Naive thymus-derived CD4-positive, alpha-beta T cell (primary cell): ENCODE measurements around the gene HABP4. TPM values are rescaled to one million over a fixed set of nuclear protein-coding genes. Genes with fewer than 3 reads are reported as not detected.
"Not testable (repeated sequence)": the region's sequence is repeated elsewhere in the genome, so short reads cannot be mapped to it uniquely, and the experiment has no call there.

Experiments used
- ATAC-seq: fragments of 150-1000 bp; cut with Tn5 transposase; 2 replicates; pipeline ENCODE4 v1.10.0; 2021; ENCODE audit warnings: mild to moderate bottlenecking, moderate library complexity
- CTCF ChIA-PET: fragments of 350-600 bp; sonication (Branson Sonifier 250); formaldehyde crosslinking; loops from one replicate; lab custom pipeline; 2021; ENCODE audit warnings: antibody characterized with exemption; lab: Charles Lee
- POLR2A ChIA-PET: fragments of 350-600 bp; sonication (Branson Sonifier 250); formaldehyde crosslinking; loops from one replicate; lab custom pipeline; 2021; ENCODE audit warnings: antibody characterized with exemption, inconsistent platforms; lab: Charles Lee
- DNase-seq, 9 donors: peaks; one replicate each; pipeline versions ENCODE4 v3.0.0 to v3.0.0-alpha.2; 2020 to 2022; ENCODE audit warnings: mixed read lengths in 1 of 9
- H3K27ac ChIP-seq: one replicate; pipeline ENCODE4 v1.7.0; 2013; ENCODE audit warnings: mild to moderate bottlenecking, low read depth, low read length, moderate library complexity
- H3K27me3 ChIP-seq, 2 donors: one replicate each; pipeline ENCODE4 v1.7.0; 2013; ENCODE audit warnings: low read length in 2 of 2, mild to moderate bottlenecking in 2 of 2, moderate library complexity in 2 of 2; ENCODE audit not compliant: control insufficient read depth in 2 of 2, insufficient read depth in 2 of 2
- H3K36me3 ChIP-seq, 3 experiments: 1 replicate in 2 of 3; 2 replicates in 1 of 3; pipeline ENCODE4 v1.7.0; 2013; ENCODE audit warnings: low read length in 3 of 3, mild to moderate bottlenecking in 3 of 3, moderate library complexity in 1 of 3; ENCODE audit not compliant: insufficient read depth in 3 of 3, control insufficient read depth in 2 of 3
- H3K4me1 ChIP-seq, 2 donors: one replicate each; pipeline ENCODE4 v1.7.0; 2013; ENCODE audit warnings: low read length in 2 of 2, mild to moderate bottlenecking in 2 of 2, moderate library complexity in 1 of 2; ENCODE audit not compliant: control insufficient read depth in 2 of 2, insufficient read depth in 2 of 2
- H3K4me3 ChIP-seq: 2 replicates; pipeline ENCODE4 v1.7.0; 2013; ENCODE audit warnings: mild to moderate bottlenecking, low read length
- H3K9me3 ChIP-seq, 3 experiments: 1 replicate in 2 of 3; 2 replicates in 1 of 3; pipeline ENCODE4 v1.7.0; 2013; ENCODE audit warnings: low read length in 3 of 3; ENCODE audit not compliant: control insufficient read depth in 2 of 3
- H3K27ac Mint-ChIP-seq, 9 donors: one replicate each; pipeline ENCODE4 v1.8.0; 2020 to 2022; ENCODE audit warnings: mixed read lengths in 9 of 9, mild to moderate bottlenecking in 8 of 9, moderate library complexity in 5 of 9, inconsistent platforms in 2 of 9
- H3K27me3 Mint-ChIP-seq, 5 donors: one replicate each; pipeline ENCODE4 v1.8.0; 2021 to 2022; ENCODE audit warnings: mixed read lengths in 5 of 5, mild to moderate bottlenecking in 1 of 5
- H3K36me3 Mint-ChIP-seq, 5 donors: one replicate each; pipeline ENCODE4 v1.8.0; 2020 to 2022; ENCODE audit warnings: mixed read lengths in 5 of 5, mild to moderate bottlenecking in 3 of 5, inconsistent platforms in 1 of 5
- H3K4me1 Mint-ChIP-seq, 7 donors: one replicate each; pipeline ENCODE4 v1.8.0; 2020 to 2022; ENCODE audit warnings: mixed read lengths in 7 of 7, mild to moderate bottlenecking in 3 of 7, inconsistent platforms in 1 of 7
- H3K4me3 Mint-ChIP-seq, 10 donors: one replicate each; pipeline ENCODE4 v1.8.0; 2020 to 2022; ENCODE audit warnings: mild to moderate bottlenecking in 10 of 10, mixed read lengths in 10 of 10, moderate library complexity in 6 of 10, inconsistent platforms in 2 of 10
- H3K9me3 Mint-ChIP-seq, 11 donors: one replicate each; pipeline ENCODE4 v1.8.0; 2020 to 2022; ENCODE audit warnings: mixed read lengths in 11 of 11, mild to moderate bottlenecking in 4 of 11, inconsistent platforms in 1 of 11, moderate library complexity in 1 of 11
- intact Hi-C, 2 donors: fragments of 100-400 bp; cut with micrococcal nuclease; formaldehyde crosslinking; loops; one replicate each; pipeline ENCODE4 v1.15.1; 2023
- polyA plus RNA-seq, 2 donors: library from polyadenylated mRNA; unstranded; fragments of 300-500 nt; fragmentation: Illumina TruSeq; gene quantifications; one replicate each; pipeline ENCODE4 v1.2.3, GENCODE V29; 2021
- total RNA-seq, 6 experiments: library from RNA in 5 of 6; stranded (reverse) in 5 of 6; gene quantifications; 1 replicate in 5 of 6; 2 replicates in 1 of 6; pipeline ENCODE4 v1.2.3 and lab custom pipeline; 2021 to 2026

Gene HABP4
- total and polyA plus RNA-seq, 7 experiments from 2014 or later = 6.6 to 40.3 (median 23.9) TPM

GRCh38 chr9:96500696-96501632 lies 51.0 kb downstream of the HABP4 start:
- ChIA-PET POLR2A (no interaction called here), CTCF (no interaction called here)

DNA sequence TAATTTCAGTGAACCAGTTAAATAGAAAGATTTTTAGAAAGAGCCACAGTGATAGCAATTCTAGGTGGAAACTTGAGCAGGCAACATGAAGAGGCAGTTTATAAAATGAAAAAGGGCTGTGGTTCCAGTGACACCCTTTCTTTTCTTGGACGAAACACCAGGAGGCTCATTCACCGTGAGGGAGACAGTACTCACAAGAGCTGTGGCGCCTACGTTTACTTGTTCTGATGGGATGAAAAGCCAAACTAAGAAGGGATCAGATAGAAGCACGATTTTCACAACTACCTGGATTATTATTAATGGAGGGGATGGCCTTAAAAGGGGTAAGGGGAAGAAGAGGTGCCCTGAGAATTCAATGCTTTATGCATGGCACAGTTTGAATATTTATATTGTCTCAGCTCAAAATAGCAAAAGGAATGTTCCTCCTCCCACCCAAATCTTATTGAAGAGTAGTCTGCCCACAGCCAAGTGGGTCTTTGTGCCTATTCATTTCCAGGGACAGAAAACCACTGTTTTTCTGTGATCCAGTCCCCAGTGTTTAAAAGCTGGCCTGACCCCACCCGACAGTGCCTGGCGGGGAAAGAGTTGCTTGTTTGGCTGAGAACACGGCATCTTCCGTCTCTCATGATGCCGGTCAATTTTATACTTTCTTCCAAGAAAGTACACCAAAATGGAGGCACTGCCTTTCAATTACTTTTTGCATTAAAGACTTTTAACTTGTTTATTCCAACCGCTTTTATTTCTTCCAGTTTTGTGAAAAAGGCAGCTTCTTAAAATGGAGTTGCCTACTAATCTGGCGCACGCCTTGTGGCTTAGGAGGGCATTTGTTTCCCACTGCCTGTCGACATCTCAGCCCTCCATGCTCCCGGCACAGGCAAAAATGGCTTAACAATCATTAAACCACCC lies 51.9 kb downstream of the HABP4 start:
- ChIA-PET POLR2A (interaction anchor here (0.6 kb wide), 1 partner anchor 10 kb away, joined by 4 read pairs; no protein-coding TSS in a partner anchor), CTCF (interaction anchor here (0.6 kb wide), 1 partner anchor 127 kb away, joined by 5 read pairs; no protein-coding TSS in a partner anchor)
- Mint-ChIP-seq H3K27me3 (peaks cover 0 to 3% (median 0%) of the 10 kb centered on the region in 5 donors), H3K4me3 (no peak overlapping the region), H3K4me1 (peaks cover 0 to 4% (median 0%) of the 10 kb centered on the region in 7 donors), H3K9me3 (no peaks in the 10 kb centered on the region), H3K27ac (no peak overlapping the region), H3K36me3 (peaks cover 0 to 22% (median 7%) of the 10 kb centered on the region in 5 donors)
- Histone ChIP-seq H3K4me1 (no peaks in the 10 kb centered on the region), H3K36me3 (no peaks in the 10 kb centered on the region), H3K27me3 (no peaks in the 10 kb centered on the region), H3K4me3 (no peak overlapping the region), H3K27ac (no peak overlapping the region), H3K9me3 (no peaks in the 10 kb centered on the region)
- no peak for ATAC-seq
- intact Hi-C loops = no loop called here
- no peak for DNase-seq

More at GRCh38 chr9:96500696-96501632, 51.0 kb downstream of the HABP4 start:
- Mint-ChIP-seq H3K9me3 (no peaks in the 10 kb centered on the region), H3K27ac (no peak overlapping the region), H3K27me3 (peaks cover 0 to 3% (median 0%) of the 10 kb centered on the region in 5 donors), H3K36me3 (peaks cover 0 to 22% (median 7%) of the 10 kb centered on the region in 5 donors), H3K4me1 (peaks cover 0 to 4% (median 0%) of the 10 kb centered on the region in 7 donors), H3K4me3 (no peak overlapping the region)
- DNase-seq = no peak
- Histone ChIP-seq H3K36me3 (no peaks in the 10 kb centered on the region), H3K4me3 (no peak overlapping the region), H3K4me1 (no peaks in the 10 kb centered on the region), H3K27me3 (no peaks in the 10 kb centered on the region), H3K9me3 (no peaks in the 10 kb centered on the region), H3K27ac (no peak overlapping the region)
- intact Hi-C loops = no loop called here
- no peak for ATAC-seq

- Histone ChIP-seq H3K27ac (no peak overlapping the region), H3K4me3 (no peak overlapping the region), H3K9me3 (no peaks in the 10 kb centered on the region), H3K4me1 (no peaks in the 10 kb centered on the region), H3K36me3 (no peaks in the 10 kb centered on the region), H3K27me3 (no peaks in the 10 kb centered on the region)
- Mint-ChIP-seq H3K4me1 (peaks cover 0 to 4% (median 0%) of the 10 kb centered on the region in 7 donors), H3K4me3 (no peak overlapping the region), H3K9me3 (no peaks in the 10 kb centered on the region), H3K36me3 (peaks cover 0 to 22% (median 7%) of the 10 kb centered on the region in 5 donors), H3K27me3 (peaks cover 0 to 3% (median 0%) of the 10 kb centered on the region in 5 donors), H3K27ac (no peak overlapping the region)
- DNase-seq (no peak), ATAC-seq (no peak)
- CTCF ChIA-PET = interaction anchor here (0.6 to 1.5 kb wide), 2 partner anchors 15 to 126 kb away, joined by 3 to 5 read pairs; no protein-coding TSS in a partner anchor
- intact Hi-C loops = no loop called here
- POLR2A ChIA-PET = interaction anchor here (0.6 kb wide), 1 partner anchor 9 kb away, joined by 4 read pairs; no protein-coding TSS in a partner anchor
These were observed 52.8 kb downstream of the HABP4 start for GRCh38 chr9:96502539-96503373.

DNA sequence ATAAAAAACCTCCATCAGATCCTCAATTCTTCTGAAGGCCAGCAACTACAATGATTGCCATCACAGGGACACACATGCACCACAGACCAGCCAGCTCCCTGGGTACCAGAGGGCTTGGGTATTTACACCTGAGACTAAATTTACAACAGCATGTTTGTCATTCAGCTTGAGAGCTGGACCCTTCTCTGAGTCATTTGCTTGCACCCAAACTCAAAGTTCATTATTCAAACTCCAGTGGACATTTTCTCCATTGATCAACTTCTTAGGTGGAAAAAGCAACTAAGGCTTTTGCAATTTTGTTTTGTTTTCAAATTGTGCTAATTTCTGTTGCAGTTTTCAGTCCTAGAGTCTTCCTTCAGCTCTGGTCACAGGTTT lies 53.4 kb downstream of the HABP4 start:
- H3K4me1 Mint-ChIP-seq, H3K36me3 ChIP-seq, H3K9me3 ChIP-seq, H3K27me3 Mint-ChIP-seq, intact Hi-C loops, POLR2A ChIA-PET, H3K27ac Mint-ChIP-seq, H3K4me3 ChIP-seq, H3K4me3 Mint-ChIP-seq, H3K9me3 Mint-ChIP-seq, H3K4me1 ChIP-seq, DNase-seq, ATAC-seq, H3K27ac ChIP-seq, H3K27me3 ChIP-seq: not testable (repeated sequence)
- H3K36me3 Mint-ChIP-seq = peaks cover 0 to 26% (median 10%) of the 10 kb centered on the region in 5 donors
- CTCF ChIA-PET = interaction anchor here (1.5 kb wide), 1 partner anchor 16 kb away, joined by 3 read pairs; no protein-coding TSS in a partner anchor

GRCh38 chr9:96503918-96504317 lies 53.9 kb downstream of the HABP4 start:
- H3K27ac Mint-ChIP-seq = no peak overlapping the region
- CTCF ChIA-PET = interaction anchor here (1.5 kb wide), 1 partner anchor 16 kb away, joined by 3 read pairs; no protein-coding TSS in a partner anchor

More at GRCh38 chr9:96503918-96504317, 53.9 kb downstream of the HABP4 start:
- no peak overlapping the region for H3K27ac ChIP-seq
- H3K27me3 ChIP-seq = no peaks in the 10 kb centered on the region
- no peaks in the 10 kb centered on the region for H3K4me1 ChIP-seq
- intact Hi-C loops = no loop called here
- no peak for DNase-seq
- no peaks in the 10 kb centered on the region for H3K9me3 ChIP-seq
- no peak for ATAC-seq
- Mint-ChIP-seq H3K4me1 (peaks cover 0 to 3% (median 0%) of the 10 kb centered on the region in 7 donors), H3K4me3 (no peak overlapping the region), H3K9me3 (no peaks in the 10 kb centered on the region), H3K36me3 (peaks cover 0 to 26% (median 12%) of the 10 kb centered on the region in 5 donors), H3K27me3 (peaks cover 0 to 3% (median 0%) of the 10 kb centered on the region in 5 donors)
- H3K4me3 ChIP-seq = no peak overlapping the region
- H3K36me3 ChIP-seq = no peaks in the 10 kb centered on the region
- POLR2A ChIA-PET = no interaction called here
